ENCODE results near the gene ACAT2.
A peak's percentile ranks its signal among the peaks of the same experiment; 100 is the strongest.
"Not testable (repeated sequence)": the region's sequence is repeated elsewhere in the genome, so short reads cannot be mapped to it uniquely, and the experiment has no call there.

Gene ACAT2

DNA sequence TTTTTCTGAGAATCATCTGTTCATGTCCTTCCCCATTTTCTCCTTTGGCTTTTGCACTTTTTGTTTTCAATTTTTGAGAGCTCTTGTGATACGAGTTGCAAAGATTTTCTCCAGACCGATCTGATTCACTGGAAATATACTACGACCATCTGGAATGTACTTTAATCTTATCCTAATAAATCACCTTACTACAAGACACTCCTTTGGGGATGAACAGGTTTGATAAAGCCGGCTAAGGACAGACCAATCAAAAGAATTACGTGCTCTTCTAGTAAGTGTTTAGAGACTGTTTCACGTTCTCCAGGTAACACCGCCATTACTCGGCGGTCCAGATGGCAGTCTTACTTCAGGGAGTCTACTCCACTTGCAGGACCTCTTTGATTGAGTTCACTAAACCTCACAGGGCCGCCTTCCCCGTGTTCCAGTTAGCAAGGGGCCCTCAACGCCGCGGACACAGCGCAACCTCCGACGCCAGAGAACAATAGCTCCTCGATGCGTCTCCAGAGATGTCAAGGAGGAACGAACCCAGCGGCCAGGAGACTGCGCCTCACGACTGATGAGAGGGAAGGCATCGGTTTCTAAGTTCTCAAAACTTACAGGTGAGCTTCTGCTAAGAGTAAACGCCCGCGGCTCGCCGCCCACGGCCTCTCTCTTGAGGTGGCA, 35.5 kb upstream of the ACAT2 start:
- Mint-ChIP-seq H3K9me3 (peaks cover 2% of the 10 kb centered on the region), H3K27ac (peak overlapping the region; percentile 98), H3K4me1 (peaks cover 29% of the 10 kb centered on the region), H3K36me3 (peaks cover 71% of the 10 kb centered on the region), H3K4me3 (peak overlapping the region; percentile 93)
- peak; percentile 42 for ATAC-seq
- no peak for DNase-seq (ENCODE audit: low spot score in 2 of 2)

DNA sequence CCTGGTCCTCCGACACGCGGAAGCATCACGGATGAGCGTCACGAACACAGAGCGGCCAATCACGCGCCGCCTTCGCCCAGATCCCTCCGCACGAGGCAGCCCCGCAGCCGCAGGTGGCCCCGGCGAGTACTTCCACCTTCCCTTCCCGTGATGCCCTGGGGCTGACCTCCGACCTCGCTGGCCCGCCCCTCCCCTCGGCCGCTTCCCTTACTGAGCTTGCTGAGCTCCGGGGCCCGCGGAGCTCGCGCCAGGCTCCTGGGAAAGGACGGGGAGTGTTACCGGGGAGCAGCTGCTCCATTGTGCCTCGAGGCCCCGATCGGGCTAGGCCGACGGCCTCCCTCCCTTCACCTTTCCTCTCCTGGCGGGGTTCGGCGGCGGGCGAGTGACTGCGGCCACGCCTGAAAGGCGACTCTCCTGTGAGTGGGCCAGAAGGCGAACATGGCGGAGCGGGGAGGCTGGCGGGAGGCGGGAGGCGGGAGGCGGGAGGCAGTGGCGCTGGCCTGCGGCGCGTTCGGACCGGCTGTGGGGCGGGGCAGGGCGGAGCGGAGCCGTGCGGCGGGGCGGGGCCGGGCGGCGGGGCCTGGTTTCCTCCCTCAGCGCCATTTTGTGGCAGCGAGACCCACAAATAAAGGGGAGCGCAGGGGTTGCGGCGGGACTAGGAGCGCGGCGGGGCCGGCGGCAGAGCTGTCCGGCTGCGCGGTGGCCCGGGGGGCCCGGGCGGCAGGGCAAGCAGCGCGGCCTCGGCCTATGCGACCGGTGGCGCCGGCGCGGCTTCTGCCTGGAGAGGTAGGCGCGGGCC, 34.7 kb upstream of the ACAT2 start, which contains the start of gene WTAP:
TSS of gene WTAP (plus strand) at position 589 of the 799 bp plus-strand sequence. CDS start 8,760 bp downstream, outside the sequence.
- DNase-seq (ENCODE audit: low spot score in 2 of 2), result peak; percentile 83 to 96
- peak; percentile 92 for ATAC-seq
- Mint-ChIP-seq H3K4me1 (peaks cover 32% of the 10 kb centered on the region), H3K9me3 (peaks cover 2% of the 10 kb centered on the region), H3K4me3 (peak within 1 kb of the TSS; percentile 93), H3K27ac (peak within 1 kb of the TSS; percentile 98), H3K36me3 (peaks cover 75% of the 10 kb centered on the region)

DNA sequence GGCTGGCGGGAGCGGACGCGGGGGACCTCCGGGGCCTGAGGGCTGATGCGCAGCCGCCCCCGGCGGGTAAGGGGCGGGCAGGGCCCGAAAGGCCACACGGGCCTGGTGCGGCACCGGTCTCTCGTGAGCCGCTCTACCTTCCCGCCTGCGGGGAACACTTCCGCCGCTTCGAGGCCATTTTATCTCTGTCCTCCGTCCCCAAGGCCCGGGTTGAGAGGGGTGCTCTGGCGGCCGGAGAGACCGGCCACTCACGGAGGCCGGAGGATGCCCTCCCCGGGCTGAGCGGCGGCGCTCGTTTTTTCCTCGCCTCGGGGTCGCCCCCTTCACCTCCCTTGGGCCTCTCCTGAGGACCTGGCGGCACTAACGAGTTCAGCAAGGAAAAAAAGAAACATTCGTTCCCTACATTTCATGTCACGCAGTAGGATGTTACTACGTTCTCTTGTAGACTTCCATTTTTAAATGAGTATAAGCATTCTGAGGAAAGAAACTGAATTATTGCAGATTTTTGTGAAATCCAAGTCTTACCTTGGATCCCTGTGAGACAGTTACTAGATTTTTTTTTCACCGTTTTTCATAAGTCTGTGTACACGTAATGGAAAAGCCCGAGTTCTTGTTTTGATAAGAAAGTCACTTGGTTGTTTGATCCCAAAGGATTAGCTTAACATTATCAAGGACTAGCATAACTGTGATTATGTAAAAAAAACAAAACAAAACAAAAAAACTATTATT, 34.0 kb upstream of the ACAT2 start:
- peak overlapping the region; percentile 98 for H3K27ac Mint-ChIP-seq
- H3K36me3 Mint-ChIP-seq, result peaks cover 74% of the 10 kb centered on the region
- DNase-seq (ENCODE audit: low spot score in 2 of 2) (no peak), ATAC-seq (peak; percentile 55)
- peak overlapping the region; percentile 93 for H3K4me3 Mint-ChIP-seq
- peaks cover 2% of the 10 kb centered on the region for H3K9me3 Mint-ChIP-seq
- H3K4me1 Mint-ChIP-seq, result peaks cover 37% of the 10 kb centered on the region

DNA sequence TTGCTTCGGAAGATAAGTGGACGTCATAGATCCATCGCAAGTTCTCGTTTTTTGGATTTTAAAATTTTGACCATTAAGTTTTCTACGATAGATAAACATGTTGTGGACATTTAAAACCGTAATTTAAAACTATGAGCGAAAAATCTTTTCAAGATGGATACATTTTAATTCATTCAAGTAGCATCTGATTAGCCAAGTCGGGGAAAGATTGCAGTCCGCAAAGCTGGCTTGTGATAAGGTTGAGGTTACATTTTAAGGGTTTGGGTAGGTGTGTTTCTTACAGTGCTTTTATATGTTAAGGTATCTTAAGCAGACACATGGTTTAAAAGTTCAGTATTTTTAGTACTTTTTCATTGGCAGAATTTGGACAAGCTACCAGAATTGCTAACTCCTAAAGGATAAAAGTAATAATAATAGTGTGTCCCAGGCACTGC, 33.3 kb upstream of the ACAT2 start:
- Mint-ChIP-seq H3K9me3 (no peaks in the 10 kb centered on the region), H3K4me1 (peaks cover 38% of the 10 kb centered on the region), H3K4me3 (peak overlapping the region; percentile 93), H3K27ac (peak overlapping the region; percentile 98), H3K36me3 (peaks cover 79% of the 10 kb centered on the region)
- no peak for DNase-seq (ENCODE audit: low spot score in 2 of 2)
- ATAC-seq, result no peak

DNA sequence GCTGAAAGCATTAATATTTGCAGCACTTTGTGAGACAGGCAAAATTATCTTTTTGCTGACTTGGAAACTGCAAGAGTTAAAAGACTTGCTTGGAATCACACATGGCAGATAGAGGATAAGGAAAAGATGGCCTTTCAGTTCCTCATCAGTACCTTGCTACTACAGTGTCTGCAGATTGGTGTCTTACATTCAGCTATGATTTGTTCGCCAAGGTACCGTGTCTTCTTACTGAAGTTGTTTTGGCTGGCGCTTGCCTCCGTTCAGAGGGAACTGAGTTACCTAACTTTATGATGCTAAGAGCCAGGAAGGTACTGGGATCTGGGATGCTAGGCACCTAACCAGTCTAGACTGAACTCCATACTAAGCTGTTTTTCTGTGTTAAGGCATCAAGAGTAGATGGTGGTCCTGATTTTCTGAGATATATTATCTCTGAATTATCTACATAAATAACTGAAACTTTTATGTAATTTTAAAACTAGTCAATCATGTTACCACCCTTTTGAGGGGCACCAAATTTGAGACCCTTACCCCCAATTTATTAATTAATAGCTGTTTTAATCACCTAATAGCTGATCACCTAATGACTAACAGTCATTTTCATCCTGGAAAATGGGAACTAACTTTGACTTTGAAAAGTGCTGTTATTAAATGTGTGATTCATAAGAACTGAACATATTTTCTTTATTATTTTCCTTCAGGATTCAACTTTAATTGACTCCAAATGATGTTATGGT, 32.1 kb upstream of the ACAT2 start:
- ATAC-seq, result no peak
- Mint-ChIP-seq H3K4me3 (peak overlapping the region; percentile 93), H3K4me1 (peaks cover 40% of the 10 kb centered on the region), H3K36me3 (peaks cover 82% of the 10 kb centered on the region), H3K27ac (peak overlapping the region; percentile 98), H3K9me3 (no peaks in the 10 kb centered on the region)
- no peak for DNase-seq (ENCODE audit: low spot score in 2 of 2)

DNA sequence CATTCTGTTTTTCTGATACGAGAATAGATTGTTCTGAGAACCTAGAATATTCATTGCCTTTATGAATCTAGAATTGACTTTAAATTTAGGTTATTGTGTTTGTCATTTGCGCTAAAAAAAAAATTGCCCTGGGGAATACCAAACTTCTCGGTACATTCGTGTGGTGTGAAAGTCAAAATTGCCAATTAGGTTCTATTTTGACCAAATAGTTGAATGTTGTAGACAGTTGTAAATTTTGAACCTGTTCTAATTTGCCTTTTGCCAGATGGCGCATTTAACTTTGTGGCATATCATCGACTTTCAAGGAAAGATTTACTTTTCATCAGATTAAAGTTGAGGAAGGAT, 31.5 kb upstream of the ACAT2 start:
- no peak overlapping the region for H3K27ac Mint-ChIP-seq
- H3K4me3 Mint-ChIP-seq, result peak overlapping the region; percentile 93

DNA sequence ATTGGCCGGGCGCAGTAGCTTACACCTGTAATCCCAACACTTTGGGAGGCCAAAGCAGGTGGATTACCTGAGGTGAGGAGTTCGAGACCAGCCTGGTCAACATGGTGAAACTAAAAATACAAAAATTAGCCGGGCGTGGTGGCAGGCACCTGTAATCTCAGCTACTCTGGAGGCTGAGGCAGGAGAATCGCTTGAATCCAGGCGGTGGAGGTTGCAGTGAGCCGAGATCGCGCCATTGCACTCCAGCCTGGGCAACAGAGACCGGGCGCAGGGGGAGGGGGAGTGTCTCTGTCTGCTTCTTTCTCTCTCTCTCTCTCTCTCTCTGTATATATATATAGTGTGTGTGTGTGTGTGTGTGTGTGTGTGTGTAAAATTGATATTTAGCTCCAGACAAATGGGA, 29.3 kb upstream of the ACAT2 start:
- not testable (repeated sequence) for H3K9me3 Mint-ChIP-seq; ATAC-seq; DNase-seq (ENCODE audit: low spot score in 2 of 2)
- Mint-ChIP-seq H3K36me3 (peaks cover 88% of the 10 kb centered on the region), H3K4me3 (peak overlapping the region; percentile 17), H3K27ac (peak overlapping the region; percentile 23), H3K4me1 (peaks cover 31% of the 10 kb centered on the region)

More for the DNA sequence above, 31.5 kb upstream of the ACAT2 start:
- Mint-ChIP-seq H3K9me3 (no peaks in the 10 kb centered on the region), H3K36me3 (peaks cover 83% of the 10 kb centered on the region), H3K4me1 (peaks cover 40% of the 10 kb centered on the region)
- ATAC-seq, result no peak
- no peak for DNase-seq (ENCODE audit: low spot score in 2 of 2)

DNA sequence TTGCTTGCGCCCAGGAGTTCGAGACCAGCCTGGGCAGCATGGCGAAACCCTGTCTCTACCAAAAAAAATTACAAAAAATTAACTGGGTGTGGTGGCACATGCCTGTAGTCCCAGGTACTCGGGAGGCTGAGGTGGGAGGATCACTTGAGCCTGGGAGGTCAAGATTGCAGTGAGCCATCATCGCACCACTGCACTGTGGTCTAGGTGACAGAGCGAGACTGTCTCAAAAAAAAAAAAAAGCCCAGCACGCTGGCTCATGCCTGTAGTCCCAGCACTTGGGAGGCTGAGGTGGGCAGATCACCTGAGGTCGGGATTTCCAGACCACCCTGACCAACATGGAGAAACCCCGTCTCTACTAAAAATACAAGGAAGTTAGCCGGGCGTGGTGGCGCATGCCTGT, 28.4 kb upstream of the ACAT2 start:
- H3K27ac Mint-ChIP-seq, result peak overlapping the region; percentile 23
- DNase-seq (ENCODE audit: low spot score in 2 of 2); H3K9me3 Mint-ChIP-seq: not testable (repeated sequence)
- peak overlapping the region; percentile 17 for H3K4me3 Mint-ChIP-seq
- peak; percentile 32 for ATAC-seq
- H3K36me3 Mint-ChIP-seq, result peaks cover 89% of the 10 kb centered on the region
- peaks cover 39% of the 10 kb centered on the region for H3K4me1 Mint-ChIP-seq

DNA sequence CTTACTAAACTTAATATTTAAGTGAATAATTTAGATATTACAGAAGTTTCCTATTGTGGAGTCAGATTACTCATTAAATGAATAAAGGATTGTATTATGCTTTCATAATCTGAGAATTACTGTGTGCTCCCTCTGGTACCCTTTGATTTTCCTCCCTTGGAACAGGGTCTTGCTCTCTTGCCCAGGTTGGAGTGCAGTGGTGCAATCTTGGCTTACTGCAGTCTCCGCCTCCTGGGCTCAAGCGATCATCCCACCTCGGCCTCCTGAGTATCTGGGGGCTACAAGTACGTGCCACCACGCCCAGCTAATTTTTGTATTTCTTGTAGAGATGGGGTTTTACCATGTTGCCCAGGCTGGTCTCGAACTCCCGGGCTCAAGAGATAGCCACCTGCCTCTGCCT, 24.9 kb upstream of the ACAT2 start:
- Mint-ChIP-seq H3K27ac (no peak overlapping the region), H3K4me1 (peaks cover 28% of the 10 kb centered on the region)
- no peak for ATAC-seq

DNA sequence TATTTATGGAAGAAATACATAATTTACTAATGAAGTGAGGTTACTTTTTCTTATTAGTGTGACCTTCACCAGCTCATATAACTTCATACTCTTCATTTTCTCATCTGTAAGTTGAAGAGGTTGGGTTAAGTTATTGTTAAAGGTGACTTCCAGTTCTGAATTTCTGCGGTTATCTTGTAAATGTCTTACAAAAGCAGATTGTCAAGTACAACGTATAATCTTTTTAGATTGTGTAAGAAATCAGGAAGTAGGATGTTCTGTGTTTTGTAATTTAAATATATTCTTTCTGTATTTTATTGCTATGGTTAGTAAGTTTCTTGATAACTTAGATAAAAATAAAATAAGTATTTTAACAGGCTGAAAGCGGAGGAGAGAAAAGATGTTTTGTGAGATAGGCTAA, 22.5 kb upstream of the ACAT2 start:
- no peak overlapping the region for H3K27ac Mint-ChIP-seq
- peaks cover 14% of the 10 kb centered on the region for H3K4me1 Mint-ChIP-seq
- H3K4me3 Mint-ChIP-seq, result no peak overlapping the region
- no peak for ATAC-seq
- peaks cover 95% of the 10 kb centered on the region for H3K36me3 Mint-ChIP-seq
- no peaks in the 10 kb centered on the region for H3K9me3 Mint-ChIP-seq
- no peak for DNase-seq (ENCODE audit: low spot score in 2 of 2)

More for the DNA sequence above, 24.9 kb upstream of the ACAT2 start:
- H3K4me3 Mint-ChIP-seq, result no peak overlapping the region
- no peak for DNase-seq (ENCODE audit: low spot score in 2 of 2)
- no peaks in the 10 kb centered on the region for H3K9me3 Mint-ChIP-seq
- H3K36me3 Mint-ChIP-seq, result peaks cover 90% of the 10 kb centered on the region

DNA sequence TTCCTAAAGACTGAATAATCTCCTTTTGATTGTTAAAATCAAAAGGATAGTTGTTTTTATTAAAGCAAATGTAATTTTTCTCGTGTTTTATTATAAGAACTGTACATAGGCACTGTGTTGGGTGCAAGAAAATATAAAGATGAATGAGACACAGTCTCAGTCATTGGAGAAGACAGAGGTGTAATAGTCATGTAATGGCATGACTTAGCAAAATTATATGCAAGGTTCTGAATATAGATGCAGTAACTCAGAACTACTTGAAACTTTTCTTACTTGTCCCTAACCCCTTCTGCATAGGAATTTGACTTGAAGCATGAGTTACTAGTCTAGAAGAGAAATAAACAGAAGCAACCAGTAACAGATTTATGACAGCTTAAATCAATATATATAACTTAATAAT, 19.7 kb upstream of the ACAT2 start:
- H3K4me3 Mint-ChIP-seq, result no peak overlapping the region
- peaks cover 25% of the 10 kb centered on the region for H3K4me1 Mint-ChIP-seq
- ATAC-seq, result no peak
- H3K36me3 Mint-ChIP-seq, result peaks cover 100% of the 10 kb centered on the region
- no peaks in the 10 kb centered on the region for H3K9me3 Mint-ChIP-seq
- peak overlapping the region; percentile 71 for H3K27ac Mint-ChIP-seq
- no peak for DNase-seq (ENCODE audit: low spot score in 2 of 2)

DNA sequence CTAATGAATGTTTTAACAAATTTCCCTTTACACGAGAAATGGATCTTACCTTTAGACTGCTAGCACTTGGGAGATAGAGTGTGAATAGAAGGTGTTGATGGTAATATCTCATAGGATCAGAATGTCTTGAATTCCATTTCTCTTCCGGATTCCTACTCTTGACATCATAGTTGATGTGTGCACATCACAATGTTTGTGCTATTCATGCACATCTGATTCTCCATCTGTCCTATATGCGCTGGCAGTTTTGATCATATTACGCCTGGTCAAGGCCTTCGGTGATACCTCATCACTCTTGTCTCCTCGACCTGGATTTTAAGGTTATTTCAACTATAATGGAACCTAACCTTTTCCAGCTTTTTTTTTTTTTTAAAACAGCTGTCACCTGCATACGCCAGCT, 16.8 kb upstream of the ACAT2 start:
- H3K4me3 Mint-ChIP-seq, result no peak overlapping the region
- peaks cover 100% of the 10 kb centered on the region for H3K36me3 Mint-ChIP-seq
- H3K4me1 Mint-ChIP-seq, result peaks cover 16% of the 10 kb centered on the region
- DNase-seq (ENCODE audit: low spot score in 2 of 2) (no peak), ATAC-seq (no peak)
- H3K9me3 Mint-ChIP-seq, result no peaks in the 10 kb centered on the region
- peak overlapping the region; percentile 20 for H3K27ac Mint-ChIP-seq

DNA sequence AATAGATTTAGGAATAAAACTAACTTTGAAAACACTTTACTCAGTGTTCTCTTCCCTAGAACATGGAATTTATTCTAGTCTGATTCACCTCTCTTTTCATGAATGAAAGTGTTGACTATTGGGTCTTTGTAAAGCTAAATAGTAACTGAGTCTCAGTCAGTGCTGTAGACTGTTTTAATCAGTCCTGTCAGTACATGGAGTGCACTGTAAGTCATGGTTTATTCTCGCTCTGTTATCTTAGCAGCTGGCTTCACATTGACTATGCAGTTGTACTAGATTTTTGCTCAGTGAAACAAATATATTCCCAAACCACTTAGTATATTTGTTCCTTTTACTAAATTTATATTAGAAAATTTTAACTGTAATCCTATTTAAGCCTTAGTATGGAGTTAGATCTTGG, 15.1 kb upstream of the ACAT2 start:
- no peaks in the 10 kb centered on the region for H3K9me3 Mint-ChIP-seq
- no peak for DNase-seq (ENCODE audit: low spot score in 2 of 2)
- peaks cover 11% of the 10 kb centered on the region for H3K4me1 Mint-ChIP-seq
- no peak for ATAC-seq
- H3K27ac Mint-ChIP-seq, result no peak overlapping the region
- H3K36me3 Mint-ChIP-seq, result peaks cover 100% of the 10 kb centered on the region
- no peak overlapping the region for H3K4me3 Mint-ChIP-seq

DNA sequence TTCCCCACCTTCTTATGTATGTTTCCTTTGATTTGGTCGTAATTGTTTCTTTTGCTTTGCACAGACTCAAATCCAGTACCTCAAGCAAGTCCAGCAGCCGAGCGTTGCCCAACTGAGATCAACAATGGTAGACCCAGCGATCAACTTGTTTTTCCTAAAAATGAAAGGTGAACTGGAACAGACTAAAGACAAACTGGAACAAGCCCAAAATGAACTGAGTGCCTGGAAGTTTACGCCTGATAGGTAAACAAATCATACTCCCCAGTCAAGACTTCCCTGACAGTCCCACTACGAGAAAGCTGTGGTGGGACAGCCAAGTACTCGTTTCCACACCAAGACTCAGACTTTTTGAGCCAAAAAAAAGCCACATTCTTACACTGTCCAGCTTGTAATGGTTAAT, 13.7 kb upstream of the ACAT2 start:
- DNase-seq (ENCODE audit: low spot score in 2 of 2); H3K9me3 Mint-ChIP-seq; H3K27ac Mint-ChIP-seq; H3K4me3 Mint-ChIP-seq; ATAC-seq: not testable (repeated sequence)
- peaks cover 100% of the 10 kb centered on the region for H3K36me3 Mint-ChIP-seq
- H3K4me1 Mint-ChIP-seq, result peaks cover 11% of the 10 kb centered on the region

DNA sequence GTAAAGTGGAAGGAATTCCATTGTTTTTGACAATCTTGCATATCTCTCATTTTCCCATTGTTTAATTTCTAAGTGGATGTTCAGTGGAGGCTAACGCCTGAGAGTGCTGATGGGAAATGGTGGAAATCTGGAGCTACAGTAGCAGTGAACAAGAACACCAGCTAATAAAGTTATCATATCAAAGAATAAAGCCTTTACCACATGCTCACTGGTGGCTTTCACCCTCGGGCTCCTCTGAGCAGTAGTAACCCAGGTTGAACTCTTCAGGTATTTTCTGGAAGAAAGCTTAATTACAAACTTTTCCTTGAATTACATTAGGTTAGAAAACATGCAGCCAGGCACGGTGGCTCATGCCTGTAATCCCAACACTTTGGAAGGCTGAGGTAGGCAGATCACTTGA, 10.4 kb upstream of the ACAT2 start:
- peaks cover 100% of the 10 kb centered on the region for H3K36me3 Mint-ChIP-seq
- ATAC-seq (no peak), DNase-seq (ENCODE audit: low spot score in 2 of 2) (no peak)
- no peaks in the 10 kb centered on the region for H3K9me3 Mint-ChIP-seq
- H3K4me3 Mint-ChIP-seq, result no peak overlapping the region
- no peak overlapping the region for H3K27ac Mint-ChIP-seq
- H3K4me1 Mint-ChIP-seq, result no peaks in the 10 kb centered on the region
